Neutrophil (primary cell): ENCODE results near the gene OSGEP.

ENCODE experiments used
- H3K27ac ChIP-seq: fragments of 200-600 bp; sonication (generic); 2 replicates; pipeline ENCODE4 v1.5.1; 2016; ENCODE audit warnings: mild to moderate bottlenecking, moderate library complexity
- H3K27me3 ChIP-seq: fragments of 200-600 bp; sonication (generic); 2 replicates; pipeline ENCODE4 v1.6.0; 2016; ENCODE audit warnings: mild to moderate bottlenecking
- H3K36me3 ChIP-seq: fragments of 200-600 bp; sonication (generic); 2 replicates; pipeline ENCODE4 v1.5.1; 2017
- H3K4me1 ChIP-seq, 2 experiments: fragments of 200-600 bp in 1 of 2; sonication (generic) in 1 of 2; 1 replicate in 1 of 2; 2 replicates in 1 of 2; pipeline versions ENCODE4 v1.5.1 to v1.6.1; 2013 to 2016; ENCODE audit warnings: low read depth in 1 of 2, low read length in 1 of 2, mild to moderate bottlenecking in 1 of 2, moderate library complexity in 1 of 2; ENCODE audit not compliant: control insufficient read depth in 1 of 2, insufficient read depth in 1 of 2
- H3K4me3 ChIP-seq, 2 experiments: fragments of 200-600 bp in 1 of 2; sonication (generic) in 1 of 2; 1 replicate in 1 of 2; 2 replicates in 1 of 2; pipeline ENCODE4 v1.5.1; 2013 to 2016; ENCODE audit warnings: low read depth in 1 of 2, low read length in 1 of 2, mild to moderate bottlenecking in 1 of 2, moderate library complexity in 1 of 2
- H3K9me3 ChIP-seq: fragments of 200-600 bp; sonication (generic); 2 replicates; pipeline ENCODE4 v1.5.1; 2016
- CTCF ChIP-seq: fragments of 200-600 bp; sonication (generic); IDR thresholded peaks from 2 replicates; pipeline ENCODE4 v1.5.1; 2016; ENCODE audit warnings: antibody characterized with exemption

The OSGEP gene

GRCh38 chr14:20400965-20401593 lies 53.5 kb downstream of the OSGEP start:
- Histone ChIP-seq H3K4me3 (no peak overlapping the region), H3K9me3 (no peaks in the 10 kb centered on the region), H3K36me3 (peaks cover 95% of the 10 kb centered on the region), H3K27ac (no peak overlapping the region), H3K4me1 (no peaks in the 10 kb centered on the region), H3K27me3 (no peaks in the 10 kb centered on the region)
- TF ChIP-seq CTCF = no peak

GRCh38 chr14:20400589-20400964 lies 54.0 kb downstream of the OSGEP start:
- H3K27me3 ChIP-seq = no peaks in the 10 kb centered on the region
- H3K36me3 ChIP-seq = peaks cover 96% of the 10 kb centered on the region
- no peak overlapping the region for H3K27ac ChIP-seq
- H3K9me3 ChIP-seq = no peaks in the 10 kb centered on the region
- TF ChIP-seq CTCF = no peak
- no peak overlapping the region for H3K4me3 ChIP-seq
- H3K4me1 ChIP-seq = no peaks in the 10 kb centered on the region

GRCh38 chr14:20397511-20397910 lies 57.1 kb downstream of the OSGEP start:
- Histone ChIP-seq H3K36me3 (peaks cover 96% of the 10 kb centered on the region), H3K27me3 (no peaks in the 10 kb centered on the region), H3K9me3 (no peaks in the 10 kb centered on the region), H3K27ac (no peak overlapping the region), H3K4me3 (no peak overlapping the region), H3K4me1 (no peaks in the 10 kb centered on the region)
- no peak for TF ChIP-seq CTCF
